DND-41 (cell line): ENCODE data around the gene CCDC85C.
A peak's percentile ranks its signal among the peaks of the same experiment; 100 is the strongest.

Experiments used
- ATAC-seq: fragments of 200-7000 bp; cut with Tn5 transposase; 3 replicates; pipeline ENCODE4 v1.9.1; 2021; ENCODE audit warnings: low read depth; ENCODE audit not compliant: insufficient read depth
- DNase-seq: peaks from one replicate; pipeline ENCODE4 v3.0.0-alpha.2; 2020
- H2AFZ ChIP-seq: 2 replicates; pipeline ENCODE4 v1.6.0; 2012; ENCODE audit warnings: low read depth, low read length
- H3K27ac ChIP-seq: 2 replicates; pipeline ENCODE4 v1.5.1; 2012; ENCODE audit warnings: low read length, inconsistent platforms
- H3K27me3 ChIP-seq: fragments of 200-600 bp; sonication (generic); 2 replicates; pipeline ENCODE4 v1.6.0; 2012; ENCODE audit warnings: low read length, mild to moderate bottlenecking, inconsistent platforms; ENCODE audit not compliant: insufficient read depth, poor library complexity
- H3K36me3 ChIP-seq: 2 replicates; pipeline ENCODE4 v1.5.1; 2012; ENCODE audit warnings: low read length, inconsistent platforms; ENCODE audit not compliant: insufficient read depth
- H3K4me1 ChIP-seq: 2 replicates; pipeline ENCODE4 v1.5.1; 2012; ENCODE audit warnings: mild to moderate bottlenecking, low read length; ENCODE audit not compliant: insufficient read depth
- H3K4me2 ChIP-seq: 2 replicates; pipeline ENCODE4 v1.6.0; 2012; ENCODE audit warnings: mild to moderate bottlenecking, moderate library complexity, low read length, inconsistent platforms; ENCODE audit not compliant: insufficient read depth
- H3K4me3 ChIP-seq, 2 experiments: fragments of 200-600 bp in 1 of 2; shearing (Covaris generic) in 1 of 2; 2 replicates each; pipeline ENCODE4 v1.5.1; 2012 to 2016; ENCODE audit warnings: inconsistent platforms in 2 of 2, low read length in 2 of 2, mild to moderate bottlenecking in 2 of 2, low read depth in 1 of 2, moderate library complexity in 1 of 2
- H3K79me2 ChIP-seq: 2 replicates; pipeline ENCODE4 v1.6.0; 2012; ENCODE audit warnings: low read length, inconsistent platforms; ENCODE audit not compliant: insufficient read depth
- H3K9ac ChIP-seq: 2 replicates; pipeline ENCODE4 v1.6.0; 2012; ENCODE audit warnings: low read depth, mild to moderate bottlenecking, inconsistent platforms, low read length, moderate library complexity
- H3K9me3 ChIP-seq: 2 replicates; pipeline ENCODE4 v1.5.1; 2012; ENCODE audit warnings: low read length, moderate library complexity, mild to moderate bottlenecking, inconsistent platforms; ENCODE audit not compliant: insufficient read depth, severe bottlenecking
- H4K20me1 ChIP-seq: 2 replicates; pipeline ENCODE4 v1.6.0; 2012; ENCODE audit warnings: low read length; ENCODE audit not compliant: insufficient read depth
- EZH2 ChIP-seq: IDR thresholded peaks from 3 replicates; pipeline ENCODE4 v1.6.1; 2012; ENCODE audit warnings: borderline replicate concordance, low read depth, mild to moderate bottlenecking, moderate library complexity, low read length, inconsistent platforms; ENCODE audit not compliant: severe bottlenecking
- TF ChIP-seq, protein P1 (sequence below): IDR thresholded peaks from 2 replicates; pipeline ENCODE4 v1.5.1; 2012; ENCODE audit warnings: borderline replicate concordance, low read length, moderate library complexity, mild to moderate bottlenecking; ENCODE audit not compliant: poor library complexity, severe bottlenecking; ENCODE audit errors: extremely low read depth

CCDC85C gene

DNA sequence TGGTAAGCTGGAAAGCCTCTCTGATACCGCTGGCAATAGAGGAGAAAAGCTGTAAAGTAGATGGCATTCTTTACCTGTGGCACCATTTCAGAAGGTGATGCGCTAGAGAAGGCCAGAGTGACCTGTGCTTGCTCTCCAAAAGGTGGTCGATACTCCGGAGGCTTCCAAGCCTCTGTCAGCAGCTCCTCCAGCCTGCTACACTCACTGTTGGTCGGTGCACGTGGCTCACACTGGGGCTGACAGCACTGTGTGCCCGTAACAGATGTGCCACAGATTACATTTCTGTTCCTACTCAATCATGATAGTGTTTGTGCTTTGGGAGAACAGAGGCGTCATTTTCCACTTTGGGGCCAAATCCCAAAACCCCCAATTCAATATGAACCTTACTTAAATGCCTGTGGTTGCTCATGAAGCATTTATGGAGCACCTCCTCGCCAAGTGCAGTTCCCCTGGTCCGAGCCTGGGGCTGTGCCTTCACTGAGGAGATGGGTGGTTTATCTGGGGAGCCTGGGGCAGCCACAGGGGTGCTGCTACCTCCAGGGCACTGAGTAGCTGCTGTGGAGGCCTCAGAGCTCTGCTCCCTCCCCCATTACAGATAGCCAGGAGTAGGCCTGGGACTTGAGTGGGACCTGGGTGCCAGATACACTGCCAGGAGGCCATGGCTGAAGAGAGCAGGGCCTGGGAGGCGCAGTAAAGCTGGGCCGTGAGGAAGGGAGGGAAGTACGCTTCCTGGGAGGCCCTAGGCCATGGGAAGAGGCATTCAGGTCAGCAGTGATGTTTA lies 96.0 kb downstream of the CCDC85C start:
- Histone ChIP-seq H3K9ac (no peak overlapping the region), H3K36me3 (peaks cover 85% of the 10 kb centered on the region), H3K27ac (no peak overlapping the region), H3K9me3 (no peaks in the 10 kb centered on the region), H3K4me2 (no peak overlapping the region), H4K20me1 (peaks cover 13% of the 10 kb centered on the region; the same call in 1 of the 2 replicates), H3K27me3 (no peaks in the 10 kb centered on the region), H3K4me3 (no peak overlapping the region), H3K4me1 (no peaks in the 10 kb centered on the region), H3K79me2 (no peaks in the 10 kb centered on the region), H2AFZ (no peak overlapping the region)
- no peak for TF ChIP-seq EZH2
- DNase-seq: peak; percentile 1
- ATAC-seq: peak; percentile 10; the same call in 1 of the 3 replicates

DNA sequence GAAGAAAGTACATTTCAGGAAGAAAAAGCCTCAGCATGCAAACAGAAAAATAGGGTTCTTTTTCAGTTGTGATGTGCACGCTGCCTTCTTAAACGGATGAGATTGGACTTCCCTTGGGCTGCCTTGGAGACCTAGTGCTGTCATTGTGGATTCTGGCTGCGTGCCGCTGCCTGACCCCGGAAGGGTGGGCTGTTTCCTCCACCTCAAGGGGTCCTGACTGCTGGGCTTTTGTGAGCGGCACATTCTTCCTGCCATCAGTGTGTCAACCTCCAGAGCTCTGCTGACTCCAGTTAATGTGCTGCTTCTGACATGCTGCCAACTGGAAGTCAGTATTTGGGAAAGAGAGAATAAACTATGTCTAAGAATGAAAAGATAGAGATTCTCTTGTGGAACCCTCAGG lies 97.7 kb downstream of the CCDC85C start:
- H3K9ac ChIP-seq: no peak overlapping the region
- ATAC-seq (no peak), DNase-seq (peak; percentile 0)
- H3K27ac ChIP-seq: no peak overlapping the region
- peaks cover 9% of the 10 kb centered on the region; the same call in 1 of the 2 replicates for H4K20me1 ChIP-seq
- no peaks in the 10 kb centered on the region for H3K79me2 ChIP-seq
- no peaks in the 10 kb centered on the region for H3K27me3 ChIP-seq
- H3K4me3 ChIP-seq: no peak overlapping the region
- H3K36me3 ChIP-seq: peaks cover 92% of the 10 kb centered on the region
- no peaks in the 10 kb centered on the region for H3K9me3 ChIP-seq
- no peaks in the 10 kb centered on the region for H3K4me1 ChIP-seq
- TF ChIP-seq EZH2: no peak
- TF ChIP-seq, protein P1, sequence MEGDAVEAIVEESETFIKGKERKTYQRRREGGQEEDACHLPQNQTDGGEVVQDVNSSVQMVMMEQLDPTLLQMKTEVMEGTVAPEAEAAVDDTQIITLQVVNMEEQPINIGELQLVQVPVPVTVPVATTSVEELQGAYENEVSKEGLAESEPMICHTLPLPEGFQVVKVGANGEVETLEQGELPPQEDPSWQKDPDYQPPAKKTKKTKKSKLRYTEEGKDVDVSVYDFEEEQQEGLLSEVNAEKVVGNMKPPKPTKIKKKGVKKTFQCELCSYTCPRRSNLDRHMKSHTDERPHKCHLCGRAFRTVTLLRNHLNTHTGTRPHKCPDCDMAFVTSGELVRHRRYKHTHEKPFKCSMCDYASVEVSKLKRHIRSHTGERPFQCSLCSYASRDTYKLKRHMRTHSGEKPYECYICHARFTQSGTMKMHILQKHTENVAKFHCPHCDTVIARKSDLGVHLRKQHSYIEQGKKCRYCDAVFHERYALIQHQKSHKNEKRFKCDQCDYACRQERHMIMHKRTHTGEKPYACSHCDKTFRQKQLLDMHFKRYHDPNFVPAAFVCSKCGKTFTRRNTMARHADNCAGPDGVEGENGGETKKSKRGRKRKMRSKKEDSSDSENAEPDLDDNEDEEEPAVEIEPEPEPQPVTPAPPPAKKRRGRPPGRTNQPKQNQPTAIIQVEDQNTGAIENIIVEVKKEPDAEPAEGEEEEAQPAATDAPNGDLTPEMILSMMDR: no peak
- no peak overlapping the region for H2AFZ ChIP-seq
- no peak overlapping the region for H3K4me2 ChIP-seq

DNA sequence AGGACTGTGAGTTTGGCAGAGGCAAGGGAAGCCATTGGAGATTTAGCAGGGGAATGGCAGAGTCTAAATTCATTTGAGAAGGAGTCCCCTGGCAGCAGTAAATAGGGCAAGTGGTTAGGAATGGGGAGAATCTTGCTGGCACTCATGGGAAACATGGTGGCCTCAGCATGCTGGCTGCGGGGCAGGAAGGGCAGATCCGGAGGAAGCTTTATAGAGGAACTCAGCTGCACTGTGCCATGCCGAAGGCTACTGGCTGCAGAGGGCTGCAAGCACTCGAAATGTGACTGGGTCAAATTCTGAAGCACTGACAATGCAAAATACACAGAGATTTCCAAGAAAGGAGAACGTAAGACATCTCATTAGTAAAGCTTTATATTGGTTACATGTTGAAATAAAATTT lies 98.9 kb downstream of the CCDC85C start:
- H2AFZ ChIP-seq: no peak overlapping the region
- no peaks in the 10 kb centered on the region for H3K79me2 ChIP-seq
- no peak overlapping the region for H3K27ac ChIP-seq
- no peak overlapping the region for H3K4me3 ChIP-seq
- TF ChIP-seq EZH2: no peak
- TF ChIP-seq, protein P1: no peak
- H3K36me3 ChIP-seq: peaks cover 97% of the 10 kb centered on the region
- H4K20me1 ChIP-seq: peaks cover 9% of the 10 kb centered on the region; the same call in 1 of the 2 replicates
- peak; percentile 1 for DNase-seq
- H3K4me2 ChIP-seq: no peak overlapping the region
- ATAC-seq: no peak
- no peaks in the 10 kb centered on the region for H3K9me3 ChIP-seq
- no peaks in the 10 kb centered on the region for H3K4me1 ChIP-seq
- no peaks in the 10 kb centered on the region for H3K27me3 ChIP-seq
- no peak overlapping the region for H3K9ac ChIP-seq

DNA sequence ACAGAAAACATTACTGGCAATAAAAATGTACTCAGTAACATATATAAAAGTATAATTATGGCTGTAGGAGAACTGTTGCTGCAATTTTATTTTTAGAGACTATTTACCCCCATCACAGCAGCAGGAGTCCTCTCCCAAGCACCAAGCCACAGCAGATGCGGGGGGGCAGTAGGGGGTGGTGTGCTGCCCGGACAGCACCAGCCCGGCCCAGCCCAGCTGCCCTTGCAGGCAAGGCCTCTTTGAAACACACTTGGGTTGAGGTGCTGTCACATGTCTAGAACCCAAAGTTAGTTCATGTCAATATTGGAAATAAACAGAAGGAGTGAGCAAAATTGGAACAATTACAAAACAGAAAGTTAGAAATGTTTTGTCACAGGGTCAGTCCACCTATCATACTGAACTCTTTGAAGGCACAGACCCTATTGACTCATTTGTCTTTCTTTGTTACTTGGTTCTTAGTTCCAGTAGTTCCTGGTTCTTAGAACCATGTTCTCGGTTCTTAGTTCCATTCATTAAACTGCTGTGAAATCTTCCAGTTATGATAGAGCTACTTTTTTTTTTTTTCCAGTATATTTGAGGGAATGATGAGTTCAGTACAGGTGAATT lies 100.1 kb downstream of the CCDC85C start:
- H3K4me2 ChIP-seq: no peak overlapping the region
- DNase-seq (peak; percentile 2), ATAC-seq (no peak)
- no peaks in the 10 kb centered on the region for H3K27me3 ChIP-seq
- H2AFZ ChIP-seq: no peak overlapping the region
- no peak overlapping the region for H3K9ac ChIP-seq
- H3K4me1 ChIP-seq: no peaks in the 10 kb centered on the region
- no peak overlapping the region for H3K4me3 ChIP-seq
- H3K9me3 ChIP-seq: no peaks in the 10 kb centered on the region
- TF ChIP-seq, protein P1: no peak
- TF ChIP-seq EZH2: no peak
- no peak overlapping the region for H3K27ac ChIP-seq
- H3K36me3 ChIP-seq: peaks cover 93% of the 10 kb centered on the region
- H3K79me2 ChIP-seq: no peaks in the 10 kb centered on the region
- H4K20me1 ChIP-seq: peaks cover 7% of the 10 kb centered on the region; the same call in 1 of the 2 replicates
